Left cardiac atrium (tissue), 4 donors: ENCODE results near the gene TIGD3. TPM values are rescaled to one million over a fixed set of nuclear protein-coding genes. Genes with fewer than 3 reads are reported as not detected.
A peak's percentile ranks its signal among the peaks of the same experiment; 100 is the strongest.

Source experiments
- ATAC-seq, 2 donors: fragments of 200-7000 bp; cut with Tn5 transposase; one replicate each; pipeline ENCODE4 v1.9.1; 2020; ENCODE audit warnings: mild to moderate bottlenecking in 2 of 2, moderate library complexity in 2 of 2
- DNase-seq: peaks from one replicate; pipeline ENCODE4 v3.0.0-alpha.2; 2020
- intact Hi-C, 2 donors: fragments of 100-400 bp; cut with DNase I; formaldehyde crosslinking; loops; one replicate each; pipeline versions ENCODE4 v1.14.1 to v1.15.1; 2022 to 2023
- total RNA-seq, 2 donors: library from RNA; stranded (reverse); fragmentation: NEBNext Ultra II Directional; extraction: Animal tissue kit (Norgen Biotek cat#: 25700); gene quantifications; one replicate each; pipeline ENCODE4 v1.2.1, GENCODE V29; 2021
- donor health status: DM: no; HTN: yes; CAD: no.
- donor health status: DM: no; HTN: yes; CAD: no; lungs with severe emphysema.
- donor health status: DM: yes; HTN: yes; CAD: no.
- donor health status: Dilated cardiomyopathy.

TIGD3 gene
- total RNA-seq, 2 donors from 2014 or later = 0.12 TPM; not detected in 1

- intact Hi-C loops = loop anchor here in 1 of 2 donors (5.0 kb wide), 2 partner anchors 34 to 129 kb away; no protein-coding TSS in a partner anchor
- no peak for DNase-seq
- ATAC-seq = no peak
These were observed 28.3 kb downstream of the TIGD3 start for GRCh38 chr11:65382804-65383368.

- DNase-seq = no peak
- intact Hi-C loops = loop anchor here in 1 of 2 donors (5.0 kb wide), 2 partner anchors 34 to 129 kb away; no protein-coding TSS in a partner anchor
- no peak for ATAC-seq
These were observed 29.2 kb downstream of the TIGD3 start for GRCh38 chr11:65383778-65384177.

GRCh38 chr11:65384301-65384889 lies 29.8 kb downstream of the TIGD3 start:
- ATAC-seq = no peak
- no peak for DNase-seq
- intact Hi-C loops = loop anchor here in 1 of 2 donors (5.0 kb wide), 2 partner anchors 33 to 128 kb away; no protein-coding TSS in a partner anchor

- ATAC-seq = peak; percentile 69 to 78
- intact Hi-C loops = no loop called here
- DNase-seq = peak; percentile 95
These were observed 32.0 kb downstream of the TIGD3 start, which contains the start of gene FRMD8 for GRCh38 chr11:65386307-65387140. Gene FRMD8 (plus strand): TSS chr11:65386637. CDS start chr11:65387037, 400 bp downstream.

- no peak for ATAC-seq
- intact Hi-C loops = no loop called here
- no peak for DNase-seq
These were observed 34.2 kb downstream of the TIGD3 start for GRCh38 chr11:65388731-65389130.

GRCh38 chr11:65389294-65389980 lies 34.9 kb downstream of the TIGD3 start:
- no peak for DNase-seq
- intact Hi-C loops = no loop called here
- no peak for ATAC-seq

- peak in 1 of 2 donors; percentile 23 for ATAC-seq
- intact Hi-C loops = no loop called here
- DNase-seq = no peak
These were observed 35.8 kb downstream of the TIGD3 start for GRCh38 chr11:65390099-65390941.

- DNase-seq (no peak), ATAC-seq (peak; percentile 23 to 24)
- intact Hi-C loops = no loop called here
These were observed 36.4 kb downstream of the TIGD3 start for GRCh38 chr11:65390996-65391395.

GRCh38 chr11:65392186-65392829 lies 37.8 kb downstream of the TIGD3 start:
- ATAC-seq (no peak), DNase-seq (no peak)
- intact Hi-C loops = no loop called here

- intact Hi-C loops = no loop called here
- no peak for ATAC-seq
These were observed 38.3 kb downstream of the TIGD3 start for GRCh38 chr11:65392899-65393298.

GRCh38 chr11:65393513-65394079 lies 39.0 kb downstream of the TIGD3 start:
- ATAC-seq (no peak), DNase-seq (no peak)
- intact Hi-C loops = no loop called here

More at GRCh38 chr11:65392899-65393298, 38.3 kb downstream of the TIGD3 start:
- DNase-seq = no peak

GRCh38 chr11:65394125-65394536 lies 39.6 kb downstream of the TIGD3 start:
- intact Hi-C loops = no loop called here
- ATAC-seq (no peak), DNase-seq (no peak)

- no peak for ATAC-seq
- intact Hi-C loops = no loop called here
These were observed 41.5 kb downstream of the TIGD3 start for GRCh38 chr11:65395961-65396530.

GRCh38 chr11:65396769-65397745 lies 42.5 kb downstream of the TIGD3 start:
- no peak for DNase-seq
- no peak for ATAC-seq
- intact Hi-C loops = no loop called here

More at GRCh38 chr11:65395961-65396530, 41.5 kb downstream of the TIGD3 start:
- DNase-seq = no peak

GRCh38 chr11:65398362-65398910 lies 43.9 kb downstream of the TIGD3 start:
- ATAC-seq (no peak), DNase-seq (no peak)
- intact Hi-C loops = no loop called here

- no peak for ATAC-seq
- DNase-seq = no peak
- intact Hi-C loops = no loop called here
These were observed 44.7 kb downstream of the TIGD3 start for GRCh38 chr11:65399249-65399648.
